Erythroblast (primary cell): Measurements from ENCODE around the gene XPO5.

Source experiments
- GATA1 ChIP-seq: IDR thresholded peaks from 2 replicates; pipeline ENCODE4 v1.6.1; 2011; ENCODE audit warnings: low read depth, mild to moderate bottlenecking, control low read depth, low read length, moderate library complexity
- POLR2A ChIP-seq: IDR thresholded peaks from 2 replicates; pipeline ENCODE4 v1.6.1; 2011; ENCODE audit warnings: mild to moderate bottlenecking, low read length

- no peak for TF ChIP-seq POLR2A
- TF ChIP-seq GATA1 = no peak
Measured at GRCh38 chr6:43588194-43588593, 12.4 kb upstream of the XPO5 start.
